CD8-positive, alpha-beta memory T cell (primary cell): ENCODE data around the gene GPR37L1. TPM values are rescaled to one million over a fixed set of nuclear protein-coding genes. Genes with fewer than 3 reads are reported as not detected.

Experiments used
- CTCF ChIA-PET: fragments of 350-600 bp; sonication (Branson Sonifier 250); formaldehyde crosslinking; loops from one replicate; lab custom pipeline; 2021; ENCODE audit warnings: antibody characterized with exemption; lab: Charles Lee
- POLR2A ChIA-PET: fragments of 350-600 bp; sonication (Branson Sonifier 250); formaldehyde crosslinking; loops from one replicate; lab custom pipeline; 2021; ENCODE audit warnings: antibody characterized with exemption; lab: Charles Lee
- DNase-seq, 5 donors: peaks; one replicate each; pipeline versions ENCODE4 v3.0.0 to v3.0.0-alpha.2; 2020 to 2022; ENCODE audit warnings: mixed read lengths in 1 of 5
- H3K27ac ChIP-seq: one replicate; pipeline ENCODE4 v1.7.0; 2013; ENCODE audit warnings: low read depth, mild to moderate bottlenecking, low read length, moderate library complexity
- H3K27me3 ChIP-seq: 2 replicates; pipeline ENCODE4 v1.7.0; 2013; ENCODE audit warnings: low read length, mild to moderate bottlenecking; ENCODE audit not compliant: insufficient read depth, poor library complexity, severe bottlenecking
- H3K36me3 ChIP-seq: 2 replicates; pipeline ENCODE4 v1.7.0; 2013; ENCODE audit warnings: mild to moderate bottlenecking, low read length, moderate library complexity; ENCODE audit not compliant: insufficient read depth
- H3K4me1 ChIP-seq: 2 replicates; pipeline ENCODE4 v1.7.0; 2013; ENCODE audit warnings: mild to moderate bottlenecking, low read length, moderate library complexity; ENCODE audit not compliant: insufficient read depth
- H3K4me3 ChIP-seq: 2 replicates; pipeline ENCODE4 v1.7.0; 2013; ENCODE audit warnings: mild to moderate bottlenecking, low read length
- H3K9me3 ChIP-seq: 2 replicates; pipeline ENCODE4 v1.7.0; 2013; ENCODE audit warnings: mild to moderate bottlenecking, low read length
- H3K27ac Mint-ChIP-seq, 8 donors: one replicate each; pipeline ENCODE4 v1.8.0; 2020 to 2021; ENCODE audit warnings: mixed read lengths in 8 of 8, mild to moderate bottlenecking in 6 of 8, inconsistent platforms in 3 of 8, moderate library complexity in 3 of 8
- H3K27me3 Mint-ChIP-seq, 2 donors: one replicate each; pipeline ENCODE4 v1.8.0; 2020 to 2021; ENCODE audit warnings: mixed read lengths in 2 of 2, mild to moderate bottlenecking in 1 of 2, moderate library complexity in 1 of 2
- H3K36me3 Mint-ChIP-seq, 3 donors: one replicate each; pipeline ENCODE4 v1.8.0; 2020 to 2021; ENCODE audit warnings: mixed read lengths in 3 of 3, inconsistent platforms in 1 of 3, mild to moderate bottlenecking in 1 of 3
- H3K4me1 Mint-ChIP-seq, 3 donors: one replicate each; pipeline ENCODE4 v1.8.0; 2020 to 2021; ENCODE audit warnings: mixed read lengths in 3 of 3, inconsistent platforms in 1 of 3, mild to moderate bottlenecking in 1 of 3
- H3K4me3 Mint-ChIP-seq, 7 donors: one replicate each; pipeline ENCODE4 v1.8.0; 2020 to 2021; ENCODE audit warnings: mixed read lengths in 7 of 7, mild to moderate bottlenecking in 6 of 7, moderate library complexity in 4 of 7, inconsistent platforms in 2 of 7
- H3K9me3 Mint-ChIP-seq, 5 donors: one replicate each; pipeline ENCODE4 v1.8.0; 2020 to 2022; ENCODE audit warnings: mixed read lengths in 5 of 5, mild to moderate bottlenecking in 3 of 5, moderate library complexity in 2 of 5, inconsistent platforms in 1 of 5
- polyA plus RNA-seq: library from polyadenylated mRNA; unstranded; fragments of 300-500 nt; fragmentation: Illumina TruSeq; gene quantifications from one replicate; pipeline ENCODE4 v1.2.3, GENCODE V29; 2021
- total RNA-seq, 2 experiments: library from RNA; stranded (reverse); gene quantifications; one replicate each; pipeline ENCODE4 v1.2.3, GENCODE V29; 2021

GPR37L1 gene
- not detected for total RNA-seq
- polyA plus RNA-seq, result 0.08 TPM

- no peaks in the 10 kb centered on the region for H3K36me3 ChIP-seq
- no peak within 1 kb of the TSS for H3K4me3 Mint-ChIP-seq
- DNase-seq, result no peak
- no peak within 1 kb of the TSS for H3K27ac Mint-ChIP-seq
- H3K9me3 Mint-ChIP-seq, result no peaks in the 10 kb centered on the region
- H3K27ac ChIP-seq, result no peak within 1 kb of the TSS
- CTCF ChIA-PET, result no interaction called here
- no peak within 1 kb of the TSS for H3K4me3 ChIP-seq
- no peaks in the 10 kb centered on the region for H3K9me3 ChIP-seq
- H3K27me3 Mint-ChIP-seq, result peaks cover 15 to 28% of the 10 kb centered on the region in 2 donors
- no peaks in the 10 kb centered on the region for H3K4me1 ChIP-seq
- H3K4me1 Mint-ChIP-seq, result no peaks in the 10 kb centered on the region
- no peaks in the 10 kb centered on the region for H3K36me3 Mint-ChIP-seq
- POLR2A ChIA-PET, result no interaction called here
- no peaks in the 10 kb centered on the region for H3K27me3 ChIP-seq
These were observed at the start of gene GPR37L1 for GRCh38 chr1:202122639-202123335. Gene GPR37L1, plus strand, starts transcription at chr1:202122917. Its CDS starts 47 bp downstream, at chr1:202122964.

- peak overlapping the region; percentile 16 for H3K27ac ChIP-seq
- DNase-seq, result no peak
- no peaks in the 10 kb centered on the region for H3K9me3 ChIP-seq
- H3K27me3 Mint-ChIP-seq, result peaks cover 0 to 4% of the 10 kb centered on the region in 2 donors
- no peaks in the 10 kb centered on the region for H3K36me3 Mint-ChIP-seq
- H3K36me3 ChIP-seq, result no peaks in the 10 kb centered on the region
- no peaks in the 10 kb centered on the region for H3K4me1 Mint-ChIP-seq
- CTCF ChIA-PET, result no interaction called here
- H3K27me3 ChIP-seq, result no peaks in the 10 kb centered on the region
- no peaks in the 10 kb centered on the region for H3K9me3 Mint-ChIP-seq
- no peaks in the 10 kb centered on the region for H3K4me1 ChIP-seq
- H3K27ac Mint-ChIP-seq, result no peak overlapping the region
- no peak overlapping the region for H3K4me3 ChIP-seq
- POLR2A ChIA-PET, result no interaction called here
- no peak overlapping the region for H3K4me3 Mint-ChIP-seq
These were observed 49.5 kb upstream of the GPR37L1 start for GRCh38 chr1:202073206-202073605.

- H3K4me3 Mint-ChIP-seq, result no peak overlapping the region
- POLR2A ChIA-PET, result interaction anchor here (0.6 kb wide), 1 partner anchor 12 kb away, joined by 3 read pairs; no protein-coding TSS in a partner anchor
- Histone ChIP-seq H3K27me3 (no peaks in the 10 kb centered on the region), H3K27ac (no peak overlapping the region), H3K9me3 (no peaks in the 10 kb centered on the region), H3K4me1 (no peaks in the 10 kb centered on the region), H3K4me3 (no peak overlapping the region), H3K36me3 (no peaks in the 10 kb centered on the region)
- no peaks in the 10 kb centered on the region for H3K9me3 Mint-ChIP-seq
- DNase-seq, result no peak
- peak overlapping the region in 2 of 8 donors; percentile 36 to 82 for H3K27ac Mint-ChIP-seq
- no peaks in the 10 kb centered on the region for H3K4me1 Mint-ChIP-seq
- peaks cover 0 to 1% of the 10 kb centered on the region in 2 donors for H3K27me3 Mint-ChIP-seq
- no peaks in the 10 kb centered on the region for H3K36me3 Mint-ChIP-seq
- CTCF ChIA-PET, result no interaction called here
These were observed 47.7 kb upstream of the GPR37L1 start for GRCh38 chr1:202074985-202075384.

- ChIA-PET CTCF (no interaction called here), POLR2A (interaction anchor here (0.6 kb wide), 1 partner anchor 13 kb away, joined by 3 read pairs; no protein-coding TSS in a partner anchor)
- no peaks in the 10 kb centered on the region for H3K36me3 Mint-ChIP-seq
- H3K27ac Mint-ChIP-seq, result no peak overlapping the region
- Histone ChIP-seq H3K27ac (peak overlapping the region; percentile 64), H3K27me3 (no peaks in the 10 kb centered on the region), H3K9me3 (no peaks in the 10 kb centered on the region), H3K36me3 (no peaks in the 10 kb centered on the region), H3K4me1 (no peaks in the 10 kb centered on the region), H3K4me3 (no peak overlapping the region)
- DNase-seq, result no peak
- H3K4me1 Mint-ChIP-seq, result no peaks in the 10 kb centered on the region
- H3K9me3 Mint-ChIP-seq, result no peaks in the 10 kb centered on the region
- H3K4me3 Mint-ChIP-seq, result no peak overlapping the region
- peaks cover 0 to 1% of the 10 kb centered on the region in 2 donors for H3K27me3 Mint-ChIP-seq
These were observed 47.3 kb upstream of the GPR37L1 start for GRCh38 chr1:202075389-202075788.

GRCh38 chr1:202076050-202076511 lies 46.6 kb upstream of the GPR37L1 start:
- peak overlapping the region in 1 of 8 donors; percentile 54 for H3K27ac Mint-ChIP-seq
- CTCF ChIA-PET, result no interaction called here
- H3K36me3 ChIP-seq, result no peaks in the 10 kb centered on the region
- H3K4me1 Mint-ChIP-seq, result no peaks in the 10 kb centered on the region
- no peaks in the 10 kb centered on the region for H3K4me1 ChIP-seq
- H3K27me3 ChIP-seq, result no peaks in the 10 kb centered on the region
- no peaks in the 10 kb centered on the region for H3K9me3 Mint-ChIP-seq
- POLR2A ChIA-PET, result no interaction called here
- no peaks in the 10 kb centered on the region for H3K9me3 ChIP-seq
- DNase-seq, result no peak
- H3K27ac ChIP-seq, result peak overlapping the region; percentile 64
- H3K27me3 Mint-ChIP-seq, result peaks cover 0 to 1% of the 10 kb centered on the region in 2 donors
- H3K36me3 Mint-ChIP-seq, result no peaks in the 10 kb centered on the region
- no peak overlapping the region for H3K4me3 ChIP-seq
- no peak overlapping the region for H3K4me3 Mint-ChIP-seq

GRCh38 chr1:202078241-202078640 lies 44.5 kb upstream of the GPR37L1 start:
- H3K27me3 Mint-ChIP-seq, result peaks cover 0 to 1% of the 10 kb centered on the region in 2 donors
- H3K9me3 ChIP-seq, result no peaks in the 10 kb centered on the region
- H3K4me1 ChIP-seq, result no peaks in the 10 kb centered on the region
- H3K4me1 Mint-ChIP-seq, result no peaks in the 10 kb centered on the region
- no peaks in the 10 kb centered on the region for H3K9me3 Mint-ChIP-seq
- no peak for DNase-seq
- no peaks in the 10 kb centered on the region for H3K36me3 Mint-ChIP-seq
- H3K27ac ChIP-seq, result no peak overlapping the region
- H3K4me3 Mint-ChIP-seq, result no peak overlapping the region
- no peaks in the 10 kb centered on the region for H3K36me3 ChIP-seq
- H3K27ac Mint-ChIP-seq, result no peak overlapping the region
- no peak overlapping the region for H3K4me3 ChIP-seq
- no peaks in the 10 kb centered on the region for H3K27me3 ChIP-seq
- ChIA-PET POLR2A (no interaction called here), CTCF (no interaction called here)

- no peaks in the 10 kb centered on the region for H3K27me3 Mint-ChIP-seq
- CTCF ChIA-PET, result no interaction called here
- no peak overlapping the region for H3K4me3 ChIP-seq
- no peak overlapping the region for H3K27ac ChIP-seq
- POLR2A ChIA-PET, result no interaction called here
- no peaks in the 10 kb centered on the region for H3K36me3 Mint-ChIP-seq
- H3K4me3 Mint-ChIP-seq, result no peak overlapping the region
- H3K9me3 ChIP-seq, result no peaks in the 10 kb centered on the region
- no peak for DNase-seq
- H3K27me3 ChIP-seq, result no peaks in the 10 kb centered on the region
- H3K9me3 Mint-ChIP-seq, result no peaks in the 10 kb centered on the region
- no peaks in the 10 kb centered on the region for H3K4me1 ChIP-seq
- H3K36me3 ChIP-seq, result no peaks in the 10 kb centered on the region
- no peaks in the 10 kb centered on the region for H3K4me1 Mint-ChIP-seq
- no peak overlapping the region for H3K27ac Mint-ChIP-seq
These were observed 40.7 kb upstream of the GPR37L1 start for GRCh38 chr1:202081992-202082391.

- Mint-ChIP-seq H3K9me3 (no peaks in the 10 kb centered on the region), H3K4me1 (no peaks in the 10 kb centered on the region), H3K4me3 (no peak overlapping the region), H3K27ac (no peak overlapping the region), H3K27me3 (no peaks in the 10 kb centered on the region), H3K36me3 (no peaks in the 10 kb centered on the region)
- Histone ChIP-seq H3K4me1 (no peaks in the 10 kb centered on the region), H3K4me3 (no peak overlapping the region), H3K9me3 (no peaks in the 10 kb centered on the region), H3K27me3 (no peaks in the 10 kb centered on the region), H3K27ac (no peak overlapping the region), H3K36me3 (no peaks in the 10 kb centered on the region)
- no peak for DNase-seq
- ChIA-PET CTCF (no interaction called here), POLR2A (no interaction called here)
These were observed 37.7 kb upstream of the GPR37L1 start for GRCh38 chr1:202084791-202085681.
